ENCODE measurements around the gene CAGE1.

DNA sequence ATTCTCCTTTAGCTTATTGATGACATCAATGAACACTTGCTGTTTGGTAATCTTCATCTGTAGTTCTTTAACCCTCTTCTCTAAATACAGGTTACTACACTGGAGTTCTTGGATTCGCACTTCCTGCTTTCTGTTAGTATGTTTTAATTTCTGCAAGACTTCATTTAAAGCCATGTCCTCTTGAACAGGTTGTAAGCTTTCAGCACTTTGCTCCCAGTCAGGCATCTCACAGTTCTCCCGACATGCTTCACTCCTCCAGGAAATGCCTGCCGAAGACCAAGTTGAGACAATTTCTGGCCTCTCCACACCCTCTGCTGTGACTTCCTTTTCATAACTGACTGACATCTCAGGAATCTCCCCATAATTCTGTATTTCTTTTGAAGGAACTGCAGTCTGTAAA is 15.8 kb downstream of the CAGE1 start:
- TF ChIP-seq TAF1 (IDR thresholded peaks at IDR 0.05; ENCODE audit: borderline replicate concordance, insufficient read depth, low read length) (no peak), POLR2AphosphoS5 (IDR thresholded peaks at IDR 0.05; ENCODE audit: low read depth, low read length) (no peak), SIN3A (IDR thresholded peaks at IDR 0.05; ENCODE audit: borderline replicate concordance, insufficient read depth, low read length) (no peak), FOXP2 (optimal IDR thresholded peaks at IDR 0.05; ENCODE audit: borderline replicate concordance, extremely low read depth, extremely low read length, insufficient read depth) (no peak)
- TF ChIP-seq, protein P1, sequence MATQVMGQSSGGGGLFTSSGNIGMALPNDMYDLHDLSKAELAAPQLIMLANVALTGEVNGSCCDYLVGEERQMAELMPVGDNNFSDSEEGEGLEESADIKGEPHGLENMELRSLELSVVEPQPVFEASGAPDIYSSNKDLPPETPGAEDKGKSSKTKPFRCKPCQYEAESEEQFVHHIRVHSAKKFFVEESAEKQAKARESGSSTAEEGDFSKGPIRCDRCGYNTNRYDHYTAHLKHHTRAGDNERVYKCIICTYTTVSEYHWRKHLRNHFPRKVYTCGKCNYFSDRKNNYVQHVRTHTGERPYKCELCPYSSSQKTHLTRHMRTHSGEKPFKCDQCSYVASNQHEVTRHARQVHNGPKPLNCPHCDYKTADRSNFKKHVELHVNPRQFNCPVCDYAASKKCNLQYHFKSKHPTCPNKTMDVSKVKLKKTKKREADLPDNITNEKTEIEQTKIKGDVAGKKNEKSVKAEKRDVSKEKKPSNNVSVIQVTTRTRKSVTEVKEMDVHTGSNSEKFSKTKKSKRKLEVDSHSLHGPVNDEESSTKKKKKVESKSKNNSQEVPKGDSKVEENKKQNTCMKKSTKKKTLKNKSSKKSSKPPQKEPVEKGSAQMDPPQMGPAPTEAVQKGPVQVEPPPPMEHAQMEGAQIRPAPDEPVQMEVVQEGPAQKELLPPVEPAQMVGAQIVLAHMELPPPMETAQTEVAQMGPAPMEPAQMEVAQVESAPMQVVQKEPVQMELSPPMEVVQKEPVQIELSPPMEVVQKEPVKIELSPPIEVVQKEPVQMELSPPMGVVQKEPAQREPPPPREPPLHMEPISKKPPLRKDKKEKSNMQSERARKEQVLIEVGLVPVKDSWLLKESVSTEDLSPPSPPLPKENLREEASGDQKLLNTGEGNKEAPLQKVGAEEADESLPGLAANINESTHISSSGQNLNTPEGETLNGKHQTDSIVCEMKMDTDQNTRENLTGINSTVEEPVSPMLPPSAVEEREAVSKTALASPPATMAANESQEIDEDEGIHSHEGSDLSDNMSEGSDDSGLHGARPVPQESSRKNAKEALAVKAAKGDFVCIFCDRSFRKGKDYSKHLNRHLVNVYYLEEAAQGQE (IDR thresholded peaks at IDR 0.05; ENCODE audit: insufficient read depth in 1 of 2, low read depth in 2 of 2, low read length in 2 of 2): no peak

Data from PFSK-1 (cell line).